GM12878 (cell line): ENCODE results near the gene UBR3. TPM values are rescaled to one million over a fixed set of nuclear protein-coding genes. Genes with fewer than 3 reads are reported as not detected.

Experiments used
- ATAC-seq: fragments of 200-7000 bp; cut with Tn5 transposase; 3 replicates; pipeline ENCODE4 v1.9.1; 2020; ENCODE audit warnings: mild to moderate bottlenecking, moderate library complexity
- BruUV-seq: library from RNA; stranded (reverse); fragments of 400-500 nt; replicated peaks from 2 replicates; lab custom pipeline; 2021; lab: Mats Ljungman, UMichigan
- CTCF ChIA-PET: fragments of 300-600 bp; sonication (Branson Sonifier 250); formaldehyde crosslinking; extraction: SDS; loops from one replicate; lab custom pipeline; 2021; ENCODE audit warnings: inconsistent platforms; lab: Yijun Ruan, JAX
- POLR2A ChIA-PET: fragments of 350-600 bp; formaldehyde crosslinking; extraction: SDS; loops from one replicate; lab custom pipeline; 2021; ENCODE audit warnings: inconsistent platforms; lab: Charles Lee
- RAD21 ChIA-PET: fragments of 300-600 bp; sonication (Branson Sonifier 250); formaldehyde crosslinking; loops from one replicate; lab custom pipeline; 2023; ENCODE audit warnings: antibody characterized with exemption; ENCODE audit not compliant: unreplicated experiment; lab: Charles Lee
- SMC1A ChIA-PET: fragments of 300-600 bp; sonication (Branson Sonifier 250); formaldehyde crosslinking; loops from one replicate; lab custom pipeline; 2023; ENCODE audit not compliant: unreplicated experiment, uncharacterized antibody; lab: Charles Lee
- DNase-seq: peaks from one replicate; pipeline ENCODE4 v3.0.0-alpha.2; 2011; ENCODE audit warnings: low read depth, low spot score
- FAIRE-seq: peaks from 3 replicates; lab custom pipeline; 2011; peaks lifted over from hg19 to GRCh38; lab: Jason Lieb, UNC
- H2AFZ ChIP-seq: 2 replicates; pipeline ENCODE4 v1.6.0; 2011; ENCODE audit warnings: low read depth, low read length, control low read depth; ENCODE audit not compliant: control insufficient read depth
- H3K27ac ChIP-seq: 2 replicates; pipeline ENCODE4 v1.5.1; 2011; ENCODE audit warnings: control low read depth; ENCODE audit not compliant: control insufficient read depth, insufficient read depth
- H3K27me3 ChIP-seq, 2 experiments: replicated peaks in 1 of 2; 2 replicates each; pipeline versions ENCODE4 v1.6.0 to v1.6.1; 2011; ENCODE audit warnings: low read length in 1 of 2; ENCODE audit not compliant: control insufficient read depth in 2 of 2, insufficient read depth in 2 of 2
- H3K36me3 ChIP-seq, 2 experiments: 2 replicates each; pipeline ENCODE4 v1.5.1; 2011; ENCODE audit warnings: low read length in 1 of 2; ENCODE audit not compliant: control insufficient read depth in 2 of 2, insufficient read depth in 2 of 2
- H3K4me1 ChIP-seq: 2 replicates; pipeline ENCODE4 v1.6.1; 2011; ENCODE audit warnings: mild to moderate bottlenecking, low read length, moderate library complexity, mixed read lengths; ENCODE audit not compliant: control insufficient read depth, insufficient read depth
- H3K4me2 ChIP-seq: 2 replicates; pipeline ENCODE4 v1.6.0; 2011; ENCODE audit warnings: control low read depth; ENCODE audit not compliant: control insufficient read depth, insufficient read depth
- H3K4me3 ChIP-seq: fragments of 200-600 bp; sonication (generic); 2 replicates; pipeline ENCODE4 v1.5.1; 2016
- H3K79me2 ChIP-seq: 2 replicates; pipeline ENCODE4 v1.6.0; 2011; ENCODE audit warnings: low read length; ENCODE audit not compliant: control insufficient read depth, insufficient read depth
- H3K9ac ChIP-seq: 2 replicates; pipeline ENCODE4 v1.8.0; 2011; ENCODE audit warnings: low read length, control low read depth, mixed read lengths; ENCODE audit not compliant: control insufficient read depth, insufficient read depth
- H3K9me3 ChIP-seq: replicated peaks from 3 replicates; pipeline ENCODE4 v1.5.1; 2011; ENCODE audit warnings: mild to moderate bottlenecking, low read length; ENCODE audit not compliant: control insufficient read depth, insufficient read depth
- H4K20me1 ChIP-seq: 2 replicates; pipeline ENCODE4 v1.6.0; 2011; ENCODE audit not compliant: control insufficient read depth, insufficient read depth
- ATF3 ChIP-seq: IDR thresholded peaks from 2 replicates; pipeline ENCODE4 v1.6.1; 2011; ENCODE audit warnings: low read depth, mild to moderate bottlenecking, low read length, moderate library complexity, borderline replicate concordance; ENCODE audit errors: extremely low read depth
- BMI1 ChIP-seq: fragments of 450-650 bp; IDR thresholded peaks from 2 replicates; pipeline ENCODE4 v1.6.1; 2016; ENCODE audit warnings: mild to moderate bottlenecking, moderate library complexity, borderline replicate concordance
- CUX1 ChIP-seq: IDR thresholded peaks from 2 replicates; pipeline ENCODE4 v1.6.1; 2012; ENCODE audit warnings: improper control_type of control experiment, low read depth, low read length; ENCODE audit not compliant: insufficient replicate concordance
- E2F4 ChIP-seq: IDR thresholded peaks from 2 replicates; pipeline ENCODE4 v1.6.1; 2012; ENCODE audit warnings: low read depth, low read length, improper control_type of control experiment
- E2F8 ChIP-seq: fragments of 450-650 bp; IDR thresholded peaks from 2 replicates; pipeline ENCODE4 v1.6.1; 2018; ENCODE audit warnings: mild to moderate bottlenecking, low read depth, moderate library complexity; ENCODE audit not compliant: partially characterized antibody
- EP300 ChIP-seq, 2 experiments: fragments of 150-350 bp in 1 of 2; IDR thresholded peaks; 2 replicates each; pipeline ENCODE4 v1.6.1; 2011 to 2012; ENCODE audit warnings: low read depth in 2 of 2, low read length in 2 of 2, borderline replicate concordance in 1 of 2, improper control_type of control experiment in 1 of 2, inconsistent platforms in 1 of 2; ENCODE audit not compliant: control insufficient read depth in 1 of 2
- MAX ChIP-seq: IDR thresholded peaks from 2 replicates; pipeline ENCODE4 v1.6.1; 2012; ENCODE audit warnings: low read depth, low read length, improper control_type of control experiment
- MTA3 ChIP-seq: IDR thresholded peaks from 2 replicates; pipeline ENCODE4 v1.6.1; 2012; ENCODE audit warnings: low read length, inconsistent platforms, borderline replicate concordance
- PKNOX1 ChIP-seq: fragments of 450-650 bp; IDR thresholded peaks from 2 replicates; pipeline ENCODE4 v1.6.1; 2016; ENCODE audit warnings: mild to moderate bottlenecking
- SIX5 ChIP-seq: IDR thresholded peaks from 2 replicates; pipeline ENCODE4 v1.6.1; 2011; ENCODE audit warnings: mild to moderate bottlenecking, low read depth, low read length, moderate library complexity; ENCODE audit not compliant: severe bottlenecking
- SMARCA5 ChIP-seq: fragments of 450-650 bp; IDR thresholded peaks from 2 replicates; pipeline ENCODE4 v1.6.1; 2017; ENCODE audit warnings: mild to moderate bottlenecking
- WGBS: methylation state at CpG from one replicate; pipeline ENCODE4 v1.1.6; 2016; ENCODE audit warnings: low lambda C conversion rate; ENCODE audit not compliant: insufficient replicate concordance, insufficient coverage; ENCODE audit errors: missing lambda C conversion rate; 5-methylcytosine and 5-hydroxymethylcytosine counted together
- in situ Hi-C: fragments of 300-500 bp; cut with MboI; formaldehyde crosslinking; loops from 9 replicates; pipeline ENCODE4 v1.14.3; 2018; ENCODE audit warnings: mixed read lengths
- intact Hi-C: fragments of 100-400 bp; cut with micrococcal nuclease; formaldehyde crosslinking; loops from one replicate; pipeline ENCODE4 v1.14.2; 2022; ENCODE audit not compliant: unreplicated experiment
- polyA plus RNA-seq, 11 experiments: library from polyadenylated mRNA; depleted of rRNA in 4 of 11; unstranded in 6 of 11; stranded (reverse) in 5 of 11; fragments of >200 nt; fragmentation: Nextera tagmentation in 4 of 11; fragmentation: Illumina TruSeq in 1 of 11; extraction: Ambion mirVana in 4 of 11; extraction: Trizol in 1 of 11; gene quantifications; 1 replicate in 1 of 11; 2 replicates in 10 of 11; pipeline versions ENCODE4 v1.2.1 to v1.2.3, GENCODE V29; 2011 to 2016; ENCODE audit warnings: inconsistent platforms in 2 of 11, missing spikeins in 2 of 11, low read depth in 1 of 11
- total RNA-seq, 4 experiments: library from RNA; depleted of rRNA in 3 of 4; stranded (reverse); fragments of >200 nt in 3 of 4; fragmentation: Illumina TruSeq in 1 of 4; extraction: Trizol in 1 of 4; gene quantifications; 2 replicates each; pipeline versions ENCODE4 v1.2.1 to v1.2.3, GENCODE V29; 2013 to 2021

Gene UBR3
- total and polyA plus RNA-seq, 10 of the 15 experiments (the other 5 are each of a cell fraction or from before 2014, with no cell fraction given): 3.8 to 22.9 (median 11.2) TPM

- H3K4me1 ChIP-seq: no peaks in the 10 kb centered on the region
- no peak for DNase-seq
- in situ Hi-C loops: no loop called here
- RAD21 ChIA-PET: interaction anchor here (0.6 kb wide), 1 partner anchor 120 kb away, joined by 3 read pairs; no protein-coding TSS in a partner anchor
- no peaks in the 10 kb centered on the region for H3K9me3 ChIP-seq
- H2AFZ ChIP-seq: no peak overlapping the region
- no peaks in the 10 kb centered on the region for H3K79me2 ChIP-seq
- no peak for TF ChIP-seq CUX1
- TF ChIP-seq ATF3: no peak
- TF ChIP-seq SMARCA5: no peak
- TF ChIP-seq MAX: no peak
- no peak for TF ChIP-seq SIX5
- TF ChIP-seq EP300 (IDR thresholded peaks at IDR 0.05; ENCODE audit: borderline replicate concordance in 1 of 2, control insufficient read depth in 1 of 2, low read depth in 2 of 2, low read length in 2 of 2): no peak
- TF ChIP-seq E2F8: no peak
- no peak for TF ChIP-seq MTA3
- TF ChIP-seq E2F4: no peak
- no peak for TF ChIP-seq PKNOX1
- no peak for TF ChIP-seq BMI1
- TF ChIP-seq, all 136 proteins: peak for 0
- ATAC-seq: no peak
- POLR2A ChIA-PET: no interaction called here
- Histone ChIP-seq H3K4me2 (no peak overlapping the region), H3K27me3 (no peaks in the 10 kb centered on the region), H4K20me1 (no peaks in the 10 kb centered on the region), H3K4me3 (no peak overlapping the region), H3K36me3 (no peaks in the 10 kb centered on the region; a peak in 1 of 4 replicates), H3K9ac (no peak overlapping the region), H3K27ac (no peak overlapping the region)
- WGBS: 98% methylated on average over 3 of the region's 3 CpGs
- intact Hi-C loops: no loop called here
- no TSS peak for BruUV-seq
- FAIRE-seq: no peak
- SMC1A ChIA-PET: interaction anchor here (1.0 to 1.5 kb wide), 2 partner anchors 9 to 16 kb away, joined by 3 to 4 read pairs; no protein-coding TSS in a partner anchor
- CTCF ChIA-PET: no interaction called here
These were observed 156.3 kb downstream of the UBR3 start for GRCh38 chr2:169983506-169983905.
